GM12864 (cell line): Measurements from ENCODE around the gene CERS6.

Experiments
- DNase-seq: peaks from one replicate; pipeline ENCODE4 v3.0.0-alpha.2; 2011; ENCODE audit warnings: low read depth
- H3K4me3 ChIP-seq: 2 replicates; pipeline ENCODE4 v1.5.1; 2011; ENCODE audit warnings: mild to moderate bottlenecking, low read depth, low read length, control low read depth
- CTCF ChIP-seq: IDR thresholded peaks from 2 replicates; pipeline ENCODE4 v1.5.1; 2011; ENCODE audit warnings: low read depth, mild to moderate bottlenecking, moderate library complexity, low read length, control low read depth, inconsistent platforms; ENCODE audit errors: missing control alignments

Gene CERS6

GRCh38 chr2:168468354-168468753 is 12.3 kb downstream of the CERS6 start:
- no peak overlapping the region for H3K4me3 ChIP-seq
- no peak for DNase-seq
- TF ChIP-seq CTCF, result no peak

- H3K4me3 ChIP-seq, result no peak overlapping the region; the same call in 1 of the 2 replicates
- no peak for DNase-seq
- peak; percentile 9 for TF ChIP-seq CTCF
Observed at GRCh38 chr2:168469281-168469988, 13.4 kb downstream of the CERS6 start.

DNA sequence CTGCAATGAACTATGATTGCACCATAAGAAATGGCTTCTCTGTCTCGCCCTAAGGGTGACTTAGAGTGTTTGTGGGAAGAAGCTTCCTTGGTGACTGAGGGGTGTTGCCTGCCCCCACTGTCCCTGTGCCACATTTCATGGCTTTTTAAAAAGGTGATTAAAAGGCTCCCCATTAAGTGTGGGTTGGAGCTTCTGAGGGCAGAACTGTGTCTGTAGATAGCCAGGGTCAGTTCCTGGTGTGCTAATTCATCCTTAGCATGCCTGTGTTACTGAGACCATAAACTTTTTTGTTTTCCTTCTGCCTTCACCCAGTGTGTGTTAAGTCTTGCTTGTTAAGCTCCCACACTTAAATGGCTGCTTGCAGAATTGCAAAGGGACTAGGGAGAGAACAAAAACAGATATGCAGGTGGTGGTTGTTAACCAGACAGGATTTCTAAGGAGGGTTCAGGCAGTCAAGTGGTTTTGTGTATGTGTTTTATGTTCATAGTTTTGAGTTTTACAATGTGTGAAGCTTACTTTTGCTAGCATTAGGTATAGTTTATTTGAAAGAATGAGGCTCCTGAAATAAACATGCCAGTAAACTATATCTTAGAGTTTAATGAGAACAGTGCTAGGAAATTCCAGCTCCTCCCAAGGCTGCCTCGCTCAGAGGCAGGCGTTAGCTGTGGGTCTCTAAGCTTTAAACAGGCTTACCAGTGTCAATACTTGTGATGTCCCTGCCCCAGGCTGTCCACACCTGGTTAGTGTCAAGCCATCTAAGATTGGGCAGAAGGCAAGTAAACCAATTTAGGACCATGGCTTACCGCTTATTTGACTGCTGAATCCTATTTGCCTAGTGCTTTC is 14.5 kb downstream of the CERS6 start:
- DNase-seq, result no peak
- no peak overlapping the region; the same call in 1 of the 2 replicates for H3K4me3 ChIP-seq
- no peak for TF ChIP-seq CTCF

- H3K4me3 ChIP-seq, result no peak overlapping the region; the same call in 1 of the 2 replicates
- no peak for TF ChIP-seq CTCF
- DNase-seq, result no peak
Observed at GRCh38 chr2:168471163-168471475, 15.0 kb downstream of the CERS6 start.

DNA sequence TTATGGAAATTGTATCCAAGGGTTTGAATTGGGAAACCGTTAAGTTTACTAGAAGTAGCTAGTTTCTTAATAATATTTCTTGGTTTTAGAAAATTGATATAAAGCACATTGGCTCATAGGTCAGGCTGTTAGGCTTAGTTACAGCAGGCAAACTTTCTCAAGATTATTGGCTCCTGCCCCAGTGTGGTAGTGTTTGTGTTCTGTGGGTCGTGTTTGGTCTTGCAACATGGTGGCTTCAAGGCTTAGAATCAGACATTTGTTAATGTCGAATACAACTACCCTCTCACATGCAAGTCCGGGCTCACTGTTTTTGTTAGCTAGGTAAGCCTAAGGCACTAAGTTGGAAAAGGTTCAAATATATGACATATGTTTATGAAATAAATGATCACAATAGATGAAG is 19.6 kb downstream of the CERS6 start:
- H3K4me3 ChIP-seq, result no peak overlapping the region
- no peak for TF ChIP-seq CTCF
- DNase-seq, result no peak

DNA sequence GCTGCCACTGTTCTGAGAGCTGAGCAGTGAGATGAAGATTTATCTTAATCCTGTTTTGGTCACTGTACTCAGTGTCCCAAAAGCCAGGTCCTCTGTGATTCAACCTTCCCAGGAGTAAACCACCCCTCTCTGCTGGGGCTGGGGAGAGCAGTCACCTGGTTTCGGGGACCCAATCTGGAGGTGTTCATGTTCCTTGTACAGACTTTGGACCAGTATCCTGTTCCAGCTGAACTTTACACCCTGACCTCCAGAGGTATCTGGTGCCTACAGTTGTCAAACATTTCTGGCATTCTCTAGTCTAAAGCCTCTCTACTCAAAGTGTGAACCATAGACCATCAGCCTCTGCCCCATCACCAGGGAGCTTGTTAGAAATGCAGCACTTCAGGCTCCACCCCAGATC is 22.1 kb downstream of the CERS6 start:
- H3K4me3 ChIP-seq, result no peak overlapping the region
- TF ChIP-seq CTCF, result no peak
- no peak for DNase-seq
